ENCODE data around the gene DBH.

DBH gene

GRCh38 chr9:133683586-133684120 lies 47.5 kb downstream of the DBH start:
- DNase-seq (ENCODE audit: low read depth in 2 of 2): no peak

GRCh38 chr9:133684121-133684935 lies 48.2 kb downstream of the DBH start:
- no peak for DNase-seq (ENCODE audit: low read depth in 2 of 2)

GRCh38 chr9:133684936-133685361 lies 48.8 kb downstream of the DBH start:
- no peak for DNase-seq (ENCODE audit: low read depth in 2 of 2)

GRCh38 chr9:133685653-133686609 lies 49.8 kb downstream of the DBH start:
- DNase-seq (ENCODE audit: low read depth in 2 of 2): no peak

GRCh38 chr9:133686642-133687575 lies 50.7 kb downstream of the DBH start:
- no peak for DNase-seq (ENCODE audit: low read depth in 2 of 2)

- DNase-seq (ENCODE audit: low read depth in 2 of 2): no peak
Measured at GRCh38 chr9:133687856-133688761, 51.9 kb downstream of the DBH start.

GRCh38 chr9:133689151-133689763 lies 53.1 kb downstream of the DBH start:
- DNase-seq (ENCODE audit: low read depth in 2 of 2): no peak

GRCh38 chr9:133690081-133690561 lies 54.0 kb downstream of the DBH start:
- no peak for DNase-seq (ENCODE audit: low read depth in 2 of 2)

GRCh38 chr9:133691191-133691590 lies 55.0 kb downstream of the DBH start:
- DNase-seq (ENCODE audit: low read depth in 2 of 2): no peak

- DNase-seq (ENCODE audit: low read depth in 2 of 2): no peak
Measured at GRCh38 chr9:133691626-133692363, 55.6 kb downstream of the DBH start.

GRCh38 chr9:133692364-133692985 lies 56.3 kb downstream of the DBH start:
- DNase-seq (ENCODE audit: low read depth in 2 of 2): no peak

- DNase-seq (ENCODE audit: low read depth in 2 of 2): no peak
Measured at GRCh38 chr9:133693116-133693515, 57.0 kb downstream of the DBH start.

- DNase-seq (ENCODE audit: low read depth in 2 of 2): no peak
Measured at GRCh38 chr9:133693703-133694529, 57.8 kb downstream of the DBH start.

GRCh38 chr9:133694686-133695085 lies 58.5 kb downstream of the DBH start:
- DNase-seq (ENCODE audit: low read depth in 2 of 2): no peak

- DNase-seq (ENCODE audit: low read depth in 2 of 2): no peak
Measured at GRCh38 chr9:133696071-133696472, 59.9 kb downstream of the DBH start.

GRCh38 chr9:133699546-133699945 lies 63.4 kb downstream of the DBH start:
- no peak for DNase-seq (ENCODE audit: low read depth in 2 of 2)

GRCh38 chr9:133700819-133701320 lies 64.7 kb downstream of the DBH start:
- DNase-seq (ENCODE audit: low read depth in 2 of 2): no peak
